Progenitor cell of endocrine pancreas (in vitro differentiated cells): ENCODE measurements around the gene ROBO2. TPM values are rescaled to one million over a fixed set of nuclear protein-coding genes. Genes with fewer than 3 reads are reported as not detected.

Experiments used
- DNase-seq: peaks from one replicate; pipeline ENCODE4 v3.0.0; 2021; ENCODE audit warnings: low spot score; ENCODE audit not compliant: unreplicated experiment
- H3K27ac Mint-ChIP-seq: 2 replicates; pipeline ENCODE4 v1.8.0; 2021; ENCODE audit warnings: mild to moderate bottlenecking, moderate library complexity, mixed read lengths
- H3K27me3 Mint-ChIP-seq: 2 replicates; pipeline ENCODE4 v1.8.0; 2021; ENCODE audit warnings: mixed read lengths
- H3K36me3 Mint-ChIP-seq: 2 replicates; pipeline ENCODE4 v1.8.0; 2022; ENCODE audit warnings: mixed read lengths; ENCODE audit not compliant: insufficient read depth
- H3K4me1 Mint-ChIP-seq: 2 replicates; pipeline ENCODE4 v1.8.0; 2021; ENCODE audit warnings: low read depth, mixed read lengths
- H3K4me3 Mint-ChIP-seq: 2 replicates; pipeline ENCODE4 v1.8.0; 2021; ENCODE audit warnings: low read depth, mild to moderate bottlenecking, moderate library complexity, mixed read lengths
- H3K9me3 Mint-ChIP-seq: 2 replicates; pipeline ENCODE4 v1.8.0; 2021; ENCODE audit warnings: low read depth, mixed read lengths
- total RNA-seq: library from RNA; stranded (reverse); gene quantifications from 2 replicates; pipeline ENCODE4 v1.2.1, GENCODE V29; 2021
- TF ChIP-seq, protein P1 (sequence below): fragments of 200-600 bp; sonication (generic); IDR thresholded peaks from one replicate; pipeline ENCODE4 v1.5.0; 2021; ENCODE audit warnings: antibody characterized with exemption, mild to moderate bottlenecking; ENCODE audit not compliant: unreplicated experiment

ROBO2 gene
- total RNA-seq, 1 donor from 2014 or later = 75.2 TPM

DNA sequence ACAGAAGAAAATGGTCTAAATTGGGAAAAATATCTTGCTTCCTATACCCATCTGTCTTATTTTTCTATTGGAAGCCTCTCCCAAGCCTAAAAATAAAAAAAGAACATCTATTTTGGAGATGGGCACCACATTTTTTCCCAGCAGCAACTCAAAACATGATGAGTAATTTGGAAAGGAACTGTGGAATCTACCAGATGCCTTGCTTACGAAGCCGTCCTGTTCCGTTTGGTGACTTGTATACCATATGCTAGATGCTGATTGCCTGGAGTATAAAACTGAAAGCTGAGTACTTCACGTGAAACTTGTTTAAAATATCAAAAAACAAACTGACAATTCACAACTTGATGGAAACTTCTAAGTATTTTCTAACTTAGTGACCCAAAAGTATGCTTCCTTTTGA, 491.0 kb downstream of the ROBO2 start:
- TF ChIP-seq, protein P1, sequence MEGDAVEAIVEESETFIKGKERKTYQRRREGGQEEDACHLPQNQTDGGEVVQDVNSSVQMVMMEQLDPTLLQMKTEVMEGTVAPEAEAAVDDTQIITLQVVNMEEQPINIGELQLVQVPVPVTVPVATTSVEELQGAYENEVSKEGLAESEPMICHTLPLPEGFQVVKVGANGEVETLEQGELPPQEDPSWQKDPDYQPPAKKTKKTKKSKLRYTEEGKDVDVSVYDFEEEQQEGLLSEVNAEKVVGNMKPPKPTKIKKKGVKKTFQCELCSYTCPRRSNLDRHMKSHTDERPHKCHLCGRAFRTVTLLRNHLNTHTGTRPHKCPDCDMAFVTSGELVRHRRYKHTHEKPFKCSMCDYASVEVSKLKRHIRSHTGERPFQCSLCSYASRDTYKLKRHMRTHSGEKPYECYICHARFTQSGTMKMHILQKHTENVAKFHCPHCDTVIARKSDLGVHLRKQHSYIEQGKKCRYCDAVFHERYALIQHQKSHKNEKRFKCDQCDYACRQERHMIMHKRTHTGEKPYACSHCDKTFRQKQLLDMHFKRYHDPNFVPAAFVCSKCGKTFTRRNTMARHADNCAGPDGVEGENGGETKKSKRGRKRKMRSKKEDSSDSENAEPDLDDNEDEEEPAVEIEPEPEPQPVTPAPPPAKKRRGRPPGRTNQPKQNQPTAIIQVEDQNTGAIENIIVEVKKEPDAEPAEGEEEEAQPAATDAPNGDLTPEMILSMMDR = no peak
- Mint-ChIP-seq H3K4me1 (no peaks in the 10 kb centered on the region), H3K27ac (no peak overlapping the region), H3K9me3 (peaks cover 6% of the 10 kb centered on the region), H3K4me3 (no peak overlapping the region), H3K27me3 (no peaks in the 10 kb centered on the region), H3K36me3 (peaks cover 10% of the 10 kb centered on the region)
- DNase-seq = no peak

DNA sequence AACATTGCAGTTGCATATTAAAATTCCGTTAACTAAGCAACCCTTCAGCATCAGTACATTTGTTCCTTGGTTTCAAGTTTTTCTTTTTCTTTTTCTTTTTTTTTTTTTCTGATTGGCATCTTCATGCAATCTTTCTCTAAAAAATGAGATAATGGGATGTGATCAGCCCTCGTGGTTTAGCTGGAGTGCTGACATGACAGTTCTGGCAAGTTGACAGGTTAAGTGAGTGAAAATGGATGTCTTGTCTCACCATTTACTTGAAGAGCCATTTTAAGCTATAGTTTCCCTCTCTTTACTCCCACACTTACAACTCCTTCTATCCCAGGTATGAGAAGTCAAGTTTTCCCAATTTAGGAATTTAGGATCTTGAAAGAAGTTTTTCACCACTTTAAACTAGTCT, 495.2 kb downstream of the ROBO2 start:
- no peak for DNase-seq
- Mint-ChIP-seq H3K27me3 (no peaks in the 10 kb centered on the region), H3K9me3 (peaks cover 9% of the 10 kb centered on the region), H3K36me3 (peaks cover 20% of the 10 kb centered on the region), H3K4me3 (no peak overlapping the region), H3K4me1 (peaks cover 10% of the 10 kb centered on the region), H3K27ac (no peak overlapping the region)
- TF ChIP-seq, protein P1 = no peak

DNA sequence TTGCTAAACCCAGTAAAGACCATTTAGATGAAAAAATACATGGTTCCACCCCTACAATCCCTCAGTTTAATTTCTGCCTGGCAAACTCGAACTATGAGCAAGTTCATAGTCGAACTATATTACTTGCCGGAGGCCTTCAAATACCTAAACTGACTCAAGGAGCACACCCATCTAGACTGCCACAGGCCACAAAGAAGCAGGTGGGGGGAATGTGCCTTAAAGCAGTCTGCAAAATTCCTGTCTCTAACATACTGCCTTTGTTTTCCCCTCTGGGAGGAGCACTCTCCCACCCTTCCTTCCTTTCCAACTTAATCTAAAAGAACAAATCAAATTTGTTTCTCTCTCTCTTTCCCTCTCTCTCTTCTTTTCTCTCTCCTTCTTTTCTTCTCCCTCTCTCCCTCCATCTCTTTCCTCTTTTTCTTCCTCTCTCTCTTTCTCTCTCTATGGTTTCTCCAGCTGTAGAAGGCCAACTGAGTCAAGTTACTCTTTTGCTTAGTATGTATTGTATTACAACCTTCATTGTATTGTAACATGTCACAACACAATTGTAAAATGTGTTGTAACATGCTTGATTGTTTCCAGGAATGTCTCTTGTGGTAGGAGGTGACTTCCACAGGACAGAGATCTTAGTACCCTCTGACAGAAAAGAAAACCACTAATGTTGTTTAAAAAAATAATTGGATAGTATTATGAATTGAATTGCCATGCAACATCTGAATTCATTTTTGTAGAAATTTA, 496.3 kb downstream of the ROBO2 start:
- H3K4me3 Mint-ChIP-seq = no peak overlapping the region
- H3K27me3 Mint-ChIP-seq = no peaks in the 10 kb centered on the region
- peaks cover 18% of the 10 kb centered on the region for H3K36me3 Mint-ChIP-seq
- H3K4me1 Mint-ChIP-seq = peaks cover 14% of the 10 kb centered on the region
- TF ChIP-seq, protein P1 = no peak
- H3K9me3 Mint-ChIP-seq = peaks cover 9% of the 10 kb centered on the region
- DNase-seq = no peak
- peak overlapping the region; percentile 0 for H3K27ac Mint-ChIP-seq

DNA sequence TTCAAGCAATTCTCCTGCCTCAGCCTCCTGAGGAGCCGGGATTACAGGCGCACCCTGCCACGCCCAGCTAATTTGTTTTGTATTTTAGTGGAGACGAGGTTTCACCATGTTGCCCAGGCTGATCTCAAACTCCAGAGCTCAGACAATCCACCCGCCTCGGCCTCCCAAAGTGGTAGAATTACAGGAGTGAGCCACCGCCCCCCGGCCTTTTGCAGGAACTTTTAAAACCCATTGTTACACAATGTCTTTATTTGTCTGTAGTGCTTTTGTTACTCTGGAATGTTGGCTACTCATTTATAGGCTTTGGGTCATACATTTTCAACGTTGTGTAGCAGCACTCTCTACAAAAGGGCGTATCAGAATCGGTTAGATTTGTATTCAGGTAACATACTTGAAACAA, 499.1 kb downstream of the ROBO2 start:
- TF ChIP-seq, protein P1 = no peak
- peaks cover 3% of the 10 kb centered on the region for H3K9me3 Mint-ChIP-seq
- H3K27me3 Mint-ChIP-seq = no peaks in the 10 kb centered on the region
- no peak overlapping the region for H3K4me3 Mint-ChIP-seq
- no peak for DNase-seq
- no peak overlapping the region for H3K27ac Mint-ChIP-seq
- peaks cover 12% of the 10 kb centered on the region for H3K36me3 Mint-ChIP-seq
- H3K4me1 Mint-ChIP-seq = peaks cover 14% of the 10 kb centered on the region

DNA sequence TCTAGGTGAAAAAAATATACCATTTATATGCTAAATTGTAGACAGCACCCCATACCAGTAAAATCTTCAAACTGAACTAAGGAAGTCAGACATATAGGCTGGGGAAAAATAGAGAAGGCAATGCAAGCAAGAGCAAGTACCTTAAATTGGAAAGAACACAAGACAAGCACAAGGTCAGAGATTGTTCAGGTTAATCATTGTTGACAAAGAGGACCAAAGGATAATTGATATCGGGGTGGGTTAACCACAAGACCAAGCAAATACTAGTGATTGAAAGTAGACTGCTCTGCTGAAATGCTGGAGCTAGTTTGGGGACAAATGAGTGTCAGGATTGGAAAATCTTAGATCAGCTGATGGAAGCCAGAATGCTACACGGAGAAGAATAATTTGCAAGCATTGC, 499.8 kb downstream of the ROBO2 start:
- H3K9me3 Mint-ChIP-seq = peaks cover 3% of the 10 kb centered on the region
- no peaks in the 10 kb centered on the region for H3K27me3 Mint-ChIP-seq
- no peak overlapping the region for H3K4me3 Mint-ChIP-seq
- no peak for DNase-seq
- no peak overlapping the region for H3K27ac Mint-ChIP-seq
- H3K4me1 Mint-ChIP-seq = peaks cover 14% of the 10 kb centered on the region
- TF ChIP-seq, protein P1 = no peak
- peaks cover 12% of the 10 kb centered on the region for H3K36me3 Mint-ChIP-seq
